ENCODE results near the gene CDH4. TPM values are rescaled to one million over a fixed set of nuclear protein-coding genes. Genes with fewer than 3 reads are reported as not detected.

CDH4 gene
- total RNA-seq, 4 donors from 2014 or later, result 0.13 to 0.38 (median 0.21) TPM; not detected in 1

DNA sequence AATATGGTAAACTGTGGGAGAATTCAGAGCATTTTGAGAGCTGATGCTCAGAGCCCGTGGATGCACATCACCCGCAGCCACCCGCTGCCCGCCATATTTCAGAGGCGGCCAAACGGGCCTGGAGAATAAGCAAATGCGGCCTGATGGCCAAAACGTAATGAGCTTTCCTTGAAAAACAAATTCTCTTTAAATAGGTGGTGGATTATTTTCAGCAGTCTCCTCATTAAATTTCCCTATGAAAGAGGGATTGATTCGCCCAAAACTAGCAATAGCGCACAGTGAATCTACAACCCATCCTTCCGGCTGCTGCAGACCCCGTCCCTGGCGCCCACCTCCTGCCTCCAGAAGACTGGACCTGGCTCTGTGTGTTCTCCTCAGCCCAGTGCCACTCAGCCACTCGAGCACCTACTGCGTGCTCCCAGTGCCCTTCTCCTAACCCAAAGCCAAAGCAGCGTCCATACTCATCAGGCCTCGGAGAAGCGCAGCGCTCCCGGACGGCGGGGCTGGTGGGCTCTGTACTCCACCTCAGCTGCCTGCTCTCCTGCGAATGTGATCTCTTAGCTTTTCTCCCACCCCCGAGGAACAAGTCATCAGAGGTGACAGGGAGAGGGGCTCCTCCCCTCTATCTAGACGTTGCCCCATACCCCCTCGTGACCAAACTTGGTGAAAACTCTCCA lies 588.9 kb downstream of the CDH4 start:
- Histone ChIP-seq H3K27ac (no peak overlapping the region), H3K4me1 (no peaks in the 10 kb centered on the region), H3K27me3 (peaks cover 0 to 17% (median 0%) of the 10 kb centered on the region in 4 donors), H3K9me3 (no peaks in the 10 kb centered on the region), H3K4me3 (no peak overlapping the region), H3K36me3 (no peaks in the 10 kb centered on the region)
- intact Hi-C loops (cut with DNase I), result no loop called here
- WGBS, 2 donors, result 89 to 92% methylated on average over 13 to 15 of the region's 26 CpGs
- TF ChIP-seq, protein P1, sequence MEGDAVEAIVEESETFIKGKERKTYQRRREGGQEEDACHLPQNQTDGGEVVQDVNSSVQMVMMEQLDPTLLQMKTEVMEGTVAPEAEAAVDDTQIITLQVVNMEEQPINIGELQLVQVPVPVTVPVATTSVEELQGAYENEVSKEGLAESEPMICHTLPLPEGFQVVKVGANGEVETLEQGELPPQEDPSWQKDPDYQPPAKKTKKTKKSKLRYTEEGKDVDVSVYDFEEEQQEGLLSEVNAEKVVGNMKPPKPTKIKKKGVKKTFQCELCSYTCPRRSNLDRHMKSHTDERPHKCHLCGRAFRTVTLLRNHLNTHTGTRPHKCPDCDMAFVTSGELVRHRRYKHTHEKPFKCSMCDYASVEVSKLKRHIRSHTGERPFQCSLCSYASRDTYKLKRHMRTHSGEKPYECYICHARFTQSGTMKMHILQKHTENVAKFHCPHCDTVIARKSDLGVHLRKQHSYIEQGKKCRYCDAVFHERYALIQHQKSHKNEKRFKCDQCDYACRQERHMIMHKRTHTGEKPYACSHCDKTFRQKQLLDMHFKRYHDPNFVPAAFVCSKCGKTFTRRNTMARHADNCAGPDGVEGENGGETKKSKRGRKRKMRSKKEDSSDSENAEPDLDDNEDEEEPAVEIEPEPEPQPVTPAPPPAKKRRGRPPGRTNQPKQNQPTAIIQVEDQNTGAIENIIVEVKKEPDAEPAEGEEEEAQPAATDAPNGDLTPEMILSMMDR (IDR thresholded peaks at IDR 0.05), result no peak
- no peak for TF ChIP-seq POLR2A (IDR thresholded peaks at IDR 0.05)
- no peak for DNase-seq

DNA sequence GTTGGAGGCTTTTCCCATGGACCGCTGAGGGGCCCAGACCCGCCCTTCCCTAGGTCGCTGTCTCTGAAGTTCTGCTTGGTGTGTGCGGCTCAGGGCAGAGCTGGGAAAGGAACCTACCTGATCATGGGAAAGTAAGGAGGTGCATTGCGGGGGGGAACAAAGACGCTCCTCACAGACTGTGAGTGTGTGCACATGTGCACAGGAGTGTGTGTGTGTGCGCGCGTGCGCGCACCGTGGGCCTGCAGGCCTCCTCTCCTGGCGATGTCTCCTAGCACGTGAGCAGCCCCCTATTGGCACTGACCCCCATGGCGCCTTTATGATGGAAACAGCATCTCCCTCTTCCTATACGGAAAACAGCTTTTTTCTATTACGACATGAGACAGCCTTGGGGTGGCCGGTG lies 589.5 kb downstream of the CDH4 start:
- no peak for DNase-seq
- H3K36me3 ChIP-seq, result no peaks in the 10 kb centered on the region
- H3K4me3 ChIP-seq, result no peak overlapping the region
- WGBS, 2 donors, result 81 to 89% methylated on average over 14 to 15 of the region's 18 CpGs
- intact Hi-C loops (cut with DNase I), result no loop called here
- H3K27ac ChIP-seq, result no peak overlapping the region
- peaks cover 0 to 18% (median 0%) of the 10 kb centered on the region in 4 donors for H3K27me3 ChIP-seq
- no peaks in the 10 kb centered on the region for H3K4me1 ChIP-seq
- no peak for TF ChIP-seq POLR2A (IDR thresholded peaks at IDR 0.05)
- TF ChIP-seq, protein P1 (IDR thresholded peaks at IDR 0.05), result no peak
- no peaks in the 10 kb centered on the region for H3K9me3 ChIP-seq

DNA sequence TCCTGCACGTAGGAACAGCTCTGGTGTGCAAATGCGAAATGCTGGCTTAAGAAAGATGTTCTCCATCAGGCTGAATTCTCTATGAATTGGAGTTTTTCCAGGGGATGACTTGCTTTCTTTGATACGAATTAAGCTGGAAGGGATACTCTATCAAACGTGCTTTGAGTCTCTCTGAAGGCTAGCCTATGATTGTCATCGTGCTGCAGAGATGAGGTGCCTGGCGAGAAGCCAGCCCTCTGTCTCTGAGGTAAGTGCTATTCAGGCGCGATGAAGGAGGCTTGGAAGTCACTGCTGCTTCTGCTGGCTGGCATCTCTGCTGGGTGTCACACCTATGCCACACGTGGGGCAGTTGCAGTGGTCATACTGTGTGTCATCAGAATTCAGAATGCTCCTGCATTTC lies 589.9 kb downstream of the CDH4 start:
- H3K27me3 ChIP-seq, result peaks cover 0 to 22% (median 0%) of the 10 kb centered on the region in 4 donors
- no peaks in the 10 kb centered on the region for H3K4me1 ChIP-seq
- intact Hi-C loops (cut with DNase I), result no loop called here
- DNase-seq, result no peak
- H3K4me3 ChIP-seq, result no peak overlapping the region
- WGBS, 2 donors, result 28 to 35% methylated on average over 8 of the region's 9 CpGs
- H3K36me3 ChIP-seq, result no peaks in the 10 kb centered on the region
- H3K27ac ChIP-seq, result no peak overlapping the region
- TF ChIP-seq POLR2A (IDR thresholded peaks at IDR 0.05), result no peak
- H3K9me3 ChIP-seq, result no peaks in the 10 kb centered on the region

DNA sequence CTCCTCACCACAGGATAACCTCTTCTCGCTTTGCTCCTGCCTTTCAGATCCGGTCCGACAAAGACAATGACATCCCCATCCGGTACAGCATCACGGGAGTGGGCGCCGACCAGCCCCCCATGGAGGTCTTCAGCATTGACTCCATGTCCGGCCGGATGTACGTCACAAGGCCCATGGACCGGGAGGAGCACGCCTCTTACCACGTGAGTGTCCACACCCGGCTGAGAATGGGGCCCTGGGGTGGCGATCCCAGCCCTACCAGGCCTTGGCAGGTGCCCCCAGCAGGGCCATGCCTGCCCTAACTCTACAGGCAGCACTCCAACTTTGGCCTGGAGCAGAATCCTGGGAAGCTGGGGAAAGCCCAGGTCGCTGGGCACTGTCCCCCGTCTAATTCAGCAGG lies 592.6 kb downstream of the CDH4 start:
- Histone ChIP-seq H3K27me3 (peaks cover 0 to 22% (median 0%) of the 10 kb centered on the region in 4 donors), H3K4me1 (no peaks in the 10 kb centered on the region), H3K36me3 (no peaks in the 10 kb centered on the region), H3K27ac (no peak overlapping the region), H3K9me3 (no peaks in the 10 kb centered on the region), H3K4me3 (no peak overlapping the region)
- WGBS, 2 donors, result 89 to 92% methylated on average over 6 to 8 of the region's 17 CpGs
- no peak for DNase-seq
- intact Hi-C loops (cut with DNase I), result no loop called here
- no peak for TF ChIP-seq POLR2A (IDR thresholded peaks at IDR 0.05)
- TF ChIP-seq, protein P1 (IDR thresholded peaks at IDR 0.05), result no peak

DNA sequence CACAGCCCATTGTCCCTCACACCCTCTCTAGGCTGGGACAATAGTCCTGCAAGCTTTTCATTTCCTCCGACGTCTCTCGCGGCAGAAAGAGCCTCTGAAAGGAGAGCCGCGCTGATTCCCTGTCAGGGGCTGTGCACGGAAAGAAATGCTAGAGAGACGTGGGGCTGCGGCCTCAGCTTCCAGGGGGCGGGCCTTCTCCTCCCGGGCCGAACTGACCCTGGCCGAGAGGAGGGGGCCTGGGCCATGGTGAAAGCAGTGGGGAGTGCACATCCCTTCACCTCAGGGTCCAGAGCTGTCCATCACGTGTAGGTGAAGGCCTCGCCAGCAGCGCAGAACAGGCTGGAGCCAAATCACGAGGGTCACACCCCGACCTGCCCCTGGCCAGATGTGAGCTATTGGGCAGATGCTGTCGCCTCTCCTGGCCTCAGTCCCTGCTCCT lies 593.2 kb downstream of the CDH4 start:
- no peak overlapping the region for H3K4me3 ChIP-seq
- WGBS, 2 donors, result 50 to 80% methylated on average over 2 to 10 of the region's 19 CpGs
- H3K27ac ChIP-seq, result no peak overlapping the region
- no peaks in the 10 kb centered on the region for H3K4me1 ChIP-seq
- peaks cover 0 to 24% (median 0%) of the 10 kb centered on the region in 4 donors for H3K27me3 ChIP-seq
- H3K36me3 ChIP-seq, result no peaks in the 10 kb centered on the region
- DNase-seq, result no peak
- TF ChIP-seq POLR2A (IDR thresholded peaks at IDR 0.05), result no peak
- TF ChIP-seq, protein P1 (IDR thresholded peaks at IDR 0.05), result no peak
- no peaks in the 10 kb centered on the region for H3K9me3 ChIP-seq
- intact Hi-C loops (cut with DNase I), result no loop called here
